Measurements from ENCODE around the gene ROR2.

DNA sequence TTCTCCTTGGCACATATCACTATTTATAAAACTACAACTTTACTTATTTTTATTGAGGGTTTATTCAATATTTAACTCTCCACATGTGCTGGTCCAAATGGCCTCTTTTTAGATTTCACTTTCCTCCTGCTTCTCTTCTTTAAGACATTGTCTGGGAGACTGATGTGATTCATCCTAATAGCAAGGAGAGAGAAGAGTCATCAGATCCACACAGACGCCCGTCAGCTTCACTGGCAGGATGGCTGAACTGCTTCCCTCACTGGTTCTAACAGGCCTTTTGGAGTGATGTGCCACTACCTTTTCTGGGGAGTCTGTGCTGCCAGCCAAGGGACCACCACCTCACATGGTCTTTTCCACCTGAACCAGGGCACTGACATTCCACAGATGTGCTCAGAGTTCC lies 16.5 kb upstream of the ROR2 start:
- TF ChIP-seq, protein P1, sequence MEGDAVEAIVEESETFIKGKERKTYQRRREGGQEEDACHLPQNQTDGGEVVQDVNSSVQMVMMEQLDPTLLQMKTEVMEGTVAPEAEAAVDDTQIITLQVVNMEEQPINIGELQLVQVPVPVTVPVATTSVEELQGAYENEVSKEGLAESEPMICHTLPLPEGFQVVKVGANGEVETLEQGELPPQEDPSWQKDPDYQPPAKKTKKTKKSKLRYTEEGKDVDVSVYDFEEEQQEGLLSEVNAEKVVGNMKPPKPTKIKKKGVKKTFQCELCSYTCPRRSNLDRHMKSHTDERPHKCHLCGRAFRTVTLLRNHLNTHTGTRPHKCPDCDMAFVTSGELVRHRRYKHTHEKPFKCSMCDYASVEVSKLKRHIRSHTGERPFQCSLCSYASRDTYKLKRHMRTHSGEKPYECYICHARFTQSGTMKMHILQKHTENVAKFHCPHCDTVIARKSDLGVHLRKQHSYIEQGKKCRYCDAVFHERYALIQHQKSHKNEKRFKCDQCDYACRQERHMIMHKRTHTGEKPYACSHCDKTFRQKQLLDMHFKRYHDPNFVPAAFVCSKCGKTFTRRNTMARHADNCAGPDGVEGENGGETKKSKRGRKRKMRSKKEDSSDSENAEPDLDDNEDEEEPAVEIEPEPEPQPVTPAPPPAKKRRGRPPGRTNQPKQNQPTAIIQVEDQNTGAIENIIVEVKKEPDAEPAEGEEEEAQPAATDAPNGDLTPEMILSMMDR (IDR thresholded peaks at IDR 0.05) = no peak
- no peak for TF ChIP-seq POLR2A (IDR thresholded peaks at IDR 0.05)

Data from thyroid gland (tissue), 4 donors.